IPS-NIHi11 (cell line): Measurements from ENCODE around the gene COMMD6.

Experiments used
- DNase-seq: peaks from one replicate; pipeline ENCODE4 v3.0.0; 2012; ENCODE audit warnings: mixed read lengths, low spot score

The COMMD6 gene

DNA sequence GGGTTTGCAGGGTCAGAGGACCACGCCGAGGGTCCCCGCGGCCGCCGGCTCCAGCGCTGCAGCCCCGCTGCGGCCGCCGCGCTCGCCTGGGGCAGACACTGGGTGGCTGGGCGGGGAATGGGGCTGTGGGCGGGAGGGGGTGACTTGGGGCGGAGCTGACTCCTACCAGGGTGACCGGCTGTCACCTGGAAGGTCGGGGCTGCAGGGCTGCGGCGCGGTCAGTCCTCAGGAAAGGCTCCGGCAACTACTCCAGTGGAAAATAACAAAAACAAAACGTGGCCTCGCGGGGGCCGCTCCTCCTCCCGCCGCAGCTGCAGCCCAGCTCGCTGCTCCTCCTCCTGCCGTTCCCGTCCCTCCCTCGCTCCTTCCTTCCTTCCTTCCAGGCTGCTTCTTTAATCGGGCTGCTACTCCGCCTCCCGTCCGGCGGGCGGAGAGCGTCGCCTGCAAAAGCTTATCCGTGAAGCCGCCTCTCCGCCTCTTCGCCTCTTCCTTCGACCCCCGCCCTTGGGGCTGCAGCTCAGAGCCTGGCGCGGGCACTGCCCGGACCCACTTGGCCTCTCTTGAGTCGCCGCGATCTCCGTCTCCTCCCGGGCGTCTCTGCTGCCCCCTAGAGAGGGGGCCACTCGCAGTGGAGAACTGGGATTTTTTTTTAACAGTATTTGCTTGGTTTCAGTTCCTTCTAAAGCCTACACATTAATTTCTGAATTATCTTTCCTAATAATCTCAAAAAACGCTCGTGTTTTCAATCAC, 55.4 kb downstream of the COMMD6 start, which contains the start of gene TBC1D4:
TSS of gene TBC1D4 (minus strand) at position 100 of the 750 bp plus-strand sequence. CDS start 402 bp downstream, outside the sequence.
- peak; percentile 80 for DNase-seq

DNA sequence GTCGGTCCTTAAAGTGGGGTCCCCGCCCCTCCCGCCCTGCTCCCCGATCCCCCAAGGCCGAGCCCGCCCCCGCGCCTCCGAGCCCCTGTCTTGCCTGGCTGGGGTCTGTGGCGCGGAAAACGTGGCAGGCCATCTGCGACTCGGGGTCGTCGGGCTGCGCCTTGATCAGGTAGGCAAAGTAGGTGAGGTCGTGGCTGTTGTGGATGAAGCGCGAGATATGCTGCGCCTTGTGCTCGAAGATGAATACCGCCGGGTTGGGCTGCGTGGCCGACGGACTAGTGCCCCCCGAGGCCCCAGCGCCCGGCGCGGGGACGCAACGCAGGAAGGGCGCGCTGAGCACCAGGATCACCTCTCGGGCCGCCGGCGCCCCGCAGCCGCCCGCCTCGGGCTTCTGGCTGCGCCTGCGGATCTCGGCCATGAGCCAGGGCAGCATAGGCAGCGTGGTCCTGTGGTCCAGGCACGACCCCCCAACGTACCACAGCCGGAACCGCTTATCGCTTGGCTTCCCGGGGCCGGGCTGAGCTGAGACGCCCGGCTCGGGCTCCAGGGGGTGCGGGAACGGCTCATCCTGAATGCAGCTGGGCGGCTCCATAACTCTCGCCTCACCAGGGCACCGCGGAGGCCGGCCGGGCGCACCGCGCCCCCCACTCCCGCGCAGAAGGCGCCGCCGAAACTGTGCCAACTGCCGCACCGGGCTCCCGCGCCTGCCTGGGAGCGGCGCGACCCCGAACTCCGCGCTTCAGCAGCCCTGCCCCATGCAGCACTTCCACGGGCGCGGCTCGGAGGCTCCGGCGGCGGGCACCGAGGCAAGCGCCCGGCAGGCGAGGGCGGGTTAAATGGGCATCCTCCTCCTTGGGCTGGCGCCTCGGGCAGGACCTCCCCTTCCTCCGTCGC, 56.2 kb downstream of the COMMD6 start:
- DNase-seq: peak; percentile 35

DNA sequence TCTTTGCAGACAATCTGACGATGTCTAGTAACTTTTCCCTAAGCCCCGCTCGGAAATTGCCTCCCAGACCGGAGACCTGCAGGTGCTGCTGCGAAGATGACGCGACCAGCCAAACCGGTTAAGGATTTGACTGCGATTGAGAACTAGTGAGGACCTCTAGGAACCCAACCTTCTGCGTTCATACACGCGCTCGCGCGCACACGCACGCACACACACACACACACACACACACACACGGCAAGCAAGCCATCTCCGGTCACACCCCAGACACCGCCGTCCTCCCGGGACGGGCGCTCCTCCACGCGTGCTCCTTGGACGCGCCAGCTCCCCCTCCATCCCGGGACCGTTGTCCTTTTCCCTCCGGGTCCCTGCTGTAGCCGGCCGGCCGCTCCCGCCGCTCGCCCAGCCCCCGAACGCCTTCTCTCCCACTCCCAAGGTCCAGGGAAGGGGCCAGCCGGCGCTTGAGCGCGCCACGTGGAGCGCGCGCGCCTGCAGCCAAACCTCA, 56.9 kb downstream of the COMMD6 start:
- DNase-seq: peak; percentile 58

DNA sequence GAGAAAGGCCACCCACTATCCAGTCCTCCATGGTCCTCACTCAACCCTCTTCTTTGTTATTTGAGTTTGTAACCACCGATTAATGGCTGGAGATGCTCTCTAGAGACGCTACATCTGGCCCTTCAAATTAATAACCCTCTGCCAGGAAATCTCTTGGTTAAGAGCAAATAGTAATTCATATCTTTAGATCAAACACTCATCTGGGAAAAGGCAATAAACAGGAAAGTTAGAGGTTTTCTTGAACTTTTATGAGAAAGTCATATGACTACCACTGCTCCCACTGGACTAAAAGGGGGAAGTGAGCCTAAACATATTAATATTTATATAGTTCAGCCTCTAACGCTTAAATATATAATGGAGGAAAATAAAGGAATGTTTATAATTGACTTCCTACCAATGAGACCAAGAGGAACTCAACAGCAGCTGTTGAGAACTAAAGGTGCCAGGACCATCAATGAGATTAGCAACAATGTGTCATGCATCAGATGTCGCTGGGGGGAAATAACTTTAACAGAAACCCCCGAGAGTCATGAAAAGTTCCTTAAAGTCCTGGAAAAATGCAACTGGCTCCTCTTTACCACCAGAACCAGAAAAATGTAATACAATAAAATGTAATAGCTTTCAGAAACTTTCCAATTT, 58.4 kb downstream of the COMMD6 start:
- no peak for DNase-seq

DNA sequence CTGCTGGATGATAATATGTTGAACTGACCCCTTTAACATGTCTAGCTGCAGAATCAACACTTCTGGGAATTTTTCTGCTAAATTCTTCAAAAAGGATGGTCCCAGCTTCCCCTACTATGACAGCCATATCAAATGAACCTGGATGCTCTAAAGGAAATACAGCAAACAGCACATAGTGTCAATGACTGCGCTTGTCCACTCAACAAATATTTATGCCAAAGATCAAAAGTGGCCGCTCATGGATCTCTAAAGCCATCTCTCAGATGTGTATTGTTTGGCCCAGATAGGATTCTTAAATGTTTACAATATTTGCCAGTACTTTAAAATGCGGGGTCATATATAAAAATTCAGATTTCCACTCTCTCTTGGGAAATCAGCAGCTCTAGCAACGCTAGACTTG, 59.0 kb downstream of the COMMD6 start:
- no peak for DNase-seq
